SH-SY5Y (cell line): ENCODE measurements around the gene TSC22D1.

Source experiments
- GATA2 ChIP-seq: IDR thresholded peaks from 2 replicates; pipeline ENCODE4 v1.6.1; 2011; ENCODE audit warnings: mild to moderate bottlenecking, low read depth, low read length
- GATA3 ChIP-seq: IDR thresholded peaks from 2 replicates; pipeline ENCODE4 v1.6.1; 2011; ENCODE audit warnings: low read depth, mild to moderate bottlenecking, low read length, moderate library complexity

DNA sequence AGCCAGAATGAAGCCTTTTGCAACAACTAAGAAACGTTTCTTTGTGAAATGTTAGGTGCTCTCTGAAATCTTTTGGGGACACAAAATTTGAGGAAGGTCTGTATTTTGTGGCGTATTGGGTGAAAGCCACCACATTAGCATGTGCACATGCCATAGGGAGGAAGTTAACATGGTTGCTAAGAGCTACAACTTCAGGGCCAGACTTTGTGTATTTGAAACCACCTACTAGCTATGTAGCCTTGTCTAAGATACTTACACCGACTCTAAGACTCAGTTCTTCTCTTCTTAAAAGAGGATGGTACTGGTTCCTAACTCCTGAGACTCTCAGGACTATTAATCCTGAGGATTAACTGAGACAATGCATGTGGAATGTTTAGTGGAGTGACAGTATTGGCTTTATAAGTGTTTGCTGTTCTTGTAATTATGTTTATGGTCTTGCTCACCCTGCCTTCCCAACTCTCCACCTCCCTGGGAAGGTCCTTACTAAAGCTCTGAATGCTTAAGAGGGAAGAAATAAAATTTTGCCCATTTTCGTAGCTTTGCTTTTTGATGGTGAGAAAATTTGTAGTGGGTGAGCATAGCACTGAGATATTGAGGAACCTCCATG, 187.0 kb downstream of the TSC22D1 start:
- TF ChIP-seq GATA2 (no peak), GATA3 (no peak)
